Measurements from ENCODE around the gene CORO2A.

CORO2A gene

DNA sequence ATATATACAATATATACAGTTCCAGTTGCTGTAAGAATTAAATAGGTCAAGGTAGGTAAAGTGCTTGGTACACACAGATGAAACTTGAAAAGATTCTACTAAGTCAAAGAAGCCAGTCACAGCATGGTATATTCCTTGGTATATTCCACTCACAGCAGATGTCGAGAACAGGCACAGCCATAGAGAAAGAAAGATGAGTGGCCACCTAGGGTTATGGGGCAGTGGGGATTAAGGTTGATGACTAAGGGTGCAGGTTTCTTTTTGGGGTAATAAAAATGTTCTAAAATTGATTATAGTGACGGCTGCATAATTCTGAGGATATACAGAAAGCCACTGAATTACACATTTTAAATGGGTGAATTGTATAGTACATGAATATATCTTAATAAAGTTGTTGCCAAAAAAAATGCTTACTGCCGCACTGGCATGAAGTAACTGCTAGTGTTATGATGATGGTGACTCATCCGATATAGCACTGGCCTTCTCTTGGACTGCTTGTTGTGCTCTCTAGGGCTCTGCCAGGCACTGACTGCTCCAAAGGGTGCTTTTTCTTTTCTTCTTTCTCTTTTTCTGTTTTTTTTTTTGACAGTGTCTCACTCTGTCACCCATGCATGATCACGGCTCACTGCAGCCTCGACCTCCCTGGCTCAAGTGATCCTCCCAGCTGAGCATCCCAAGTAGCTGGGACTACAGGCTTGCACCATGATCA, 39.5 kb upstream of the CORO2A start:
- Histone ChIP-seq H3K23ac (ENCODE audit: low read length in 2 of 2) (no peak overlapping the region), H3K18ac (ENCODE audit: low read depth in 1 of 2, low read length in 2 of 2) (no peak overlapping the region), H4K8ac (ENCODE audit: low read length) (no peak overlapping the region), H3K4me2 (ENCODE audit: low read length, poor library complexity, severe bottlenecking) (no peak overlapping the region), H3K4me3 (ENCODE audit: insufficient read depth in 1 of 2, low read depth in 1 of 2, low read length in 2 of 2) (no peak overlapping the region), H3K27ac (ENCODE audit: low read length, poor library complexity, severe bottlenecking) (peak overlapping the region; percentile 74), H2AK5ac (ENCODE audit: low read length, severe bottlenecking) (no peak overlapping the region), H2BK5ac (ENCODE audit: low read depth, low read length, poor library complexity, severe bottlenecking) (no peak overlapping the region), H3K14ac (ENCODE audit: low read length in 2 of 2) (no peak overlapping the region), H2BK12ac (ENCODE audit: low read length in 2 of 2) (no peak overlapping the region), H2BK120ac (ENCODE audit: low read depth, low read length) (peak overlapping the region; percentile 58), H3K36me3 (ENCODE audit: control insufficient read depth in 1 of 2, insufficient read depth in 2 of 2, low read depth in 1 of 2, low read length in 2 of 2) (peaks cover 34 to 65% of the 10 kb centered on the region in 2 experiments), H3K9ac (ENCODE audit: low read length) (peak overlapping the region; percentile 12), H4K91ac (ENCODE audit: low read length) (no peak overlapping the region), H3K4ac (ENCODE audit: low read depth in 1 of 2, low read length in 2 of 2) (no peak overlapping the region), H3K27me3 (ENCODE audit: control insufficient read depth in 1 of 2, insufficient read depth in 1 of 2, low read length in 2 of 2) (no peaks in the 10 kb centered on the region), H2AFZ (ENCODE audit: low read depth, low read length) (no peak overlapping the region), H2BK15ac (ENCODE audit: low read depth, poor library complexity, severe bottlenecking) (no peak overlapping the region), H3K4me1 (ENCODE audit: control insufficient read depth, insufficient read depth, low read depth, low read length) (peaks cover 8% of the 10 kb centered on the region), H3K9me3 (ENCODE audit: control insufficient read depth, low read length) (no peaks in the 10 kb centered on the region), H3K79me1 (replicated peaks; ENCODE audit: low read length, poor library complexity, severe bottlenecking) (peaks cover 6% of the 10 kb centered on the region)
- peak; percentile 90 for DNase-seq
- WGBS: 56% methylated on average over 5 of the region's 6 CpGs

DNA sequence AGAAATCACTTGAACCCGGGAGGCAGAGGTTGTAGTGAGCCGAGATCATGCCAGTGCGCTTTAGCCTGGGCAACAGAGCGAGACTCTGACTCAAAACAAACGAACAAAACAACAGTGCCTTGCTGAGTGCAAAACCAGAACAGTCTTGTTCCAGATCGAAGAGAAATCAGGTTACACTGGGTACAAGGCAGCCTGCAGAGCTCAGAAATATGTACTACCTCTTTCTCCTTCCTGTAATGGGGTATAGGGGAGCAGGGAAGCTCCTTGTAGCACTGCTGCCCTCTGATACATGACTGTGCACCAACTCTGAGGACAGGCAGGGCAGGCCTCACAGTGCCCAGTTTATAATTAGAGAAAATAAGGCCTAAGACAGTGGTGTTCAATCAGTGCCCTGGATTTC, 38.4 kb upstream of the CORO2A start:
- H4K8ac ChIP-seq (ENCODE audit: low read length): peak overlapping the region; percentile 19
- peak overlapping the region in 1 of 2 experiments; percentile 16 for H3K23ac ChIP-seq (ENCODE audit: low read length in 2 of 2)
- H2AFZ ChIP-seq (ENCODE audit: low read depth, low read length): no peak overlapping the region
- H2BK12ac ChIP-seq (ENCODE audit: low read length in 2 of 2): no peak overlapping the region
- whole genome bisulfite sequencing: 98% methylated on average over 6 of the region's 6 CpGs
- no peak overlapping the region for H3K27ac ChIP-seq (ENCODE audit: low read length, poor library complexity, severe bottlenecking)
- DNase-seq: no peak
- no peak overlapping the region for H3K4me3 ChIP-seq (ENCODE audit: insufficient read depth in 1 of 2, low read depth in 1 of 2, low read length in 2 of 2)
- no peak overlapping the region for H3K4me2 ChIP-seq (ENCODE audit: low read length, poor library complexity, severe bottlenecking)
- no peak overlapping the region for H2BK15ac ChIP-seq (ENCODE audit: low read depth, poor library complexity, severe bottlenecking)
- peak overlapping the region; percentile 85 for H4K91ac ChIP-seq (ENCODE audit: low read length)
- H2BK120ac ChIP-seq (ENCODE audit: low read depth, low read length): no peak overlapping the region
- no peaks in the 10 kb centered on the region for H3K27me3 ChIP-seq (ENCODE audit: control insufficient read depth in 1 of 2, insufficient read depth in 1 of 2, low read length in 2 of 2)
- peaks cover 6% of the 10 kb centered on the region for H3K79me1 ChIP-seq (replicated peaks; ENCODE audit: low read length, poor library complexity, severe bottlenecking)
- H3K9ac ChIP-seq (ENCODE audit: low read length): peak overlapping the region; percentile 20
- H2AK5ac ChIP-seq (ENCODE audit: low read length, severe bottlenecking): peak overlapping the region; percentile 5
- H3K4me1 ChIP-seq (ENCODE audit: control insufficient read depth, insufficient read depth, low read depth, low read length): peaks cover 8% of the 10 kb centered on the region
- H2BK5ac ChIP-seq (ENCODE audit: low read depth, low read length, poor library complexity, severe bottlenecking): no peak overlapping the region
- peaks cover 39 to 72% of the 10 kb centered on the region in 2 experiments for H3K36me3 ChIP-seq (ENCODE audit: control insufficient read depth in 1 of 2, insufficient read depth in 2 of 2, low read depth in 1 of 2, low read length in 2 of 2)
- H3K14ac ChIP-seq (ENCODE audit: low read length in 2 of 2): no peak overlapping the region
- H3K4ac ChIP-seq (ENCODE audit: low read depth in 1 of 2, low read length in 2 of 2): peak overlapping the region in 1 of 2 experiments; percentile 69
- peak overlapping the region; percentile 28 to 80 for H3K18ac ChIP-seq (ENCODE audit: low read depth in 1 of 2, low read length in 2 of 2)
- no peaks in the 10 kb centered on the region for H3K9me3 ChIP-seq (ENCODE audit: control insufficient read depth, low read length)

DNA sequence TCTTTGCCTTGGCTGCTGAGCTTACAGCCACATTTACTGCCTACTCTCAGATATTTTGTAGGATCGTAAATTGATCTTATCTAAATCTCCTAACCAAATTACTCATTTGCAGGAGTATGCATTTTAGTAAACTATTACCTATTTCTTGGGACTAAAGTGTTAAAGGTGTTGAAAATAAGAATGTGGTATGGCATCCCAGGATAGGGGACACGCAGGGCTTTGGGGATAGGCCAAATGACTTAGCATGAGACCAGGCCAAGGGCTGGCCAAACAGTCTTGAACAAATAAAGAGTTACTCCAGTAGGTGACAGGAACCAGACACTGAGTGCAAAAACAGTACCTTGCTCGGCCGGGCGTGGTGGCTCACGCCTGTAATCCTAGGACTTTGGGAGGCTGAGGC, 37.9 kb upstream of the CORO2A start:
- Histone ChIP-seq H3K4me3 (ENCODE audit: insufficient read depth in 1 of 2, low read depth in 1 of 2, low read length in 2 of 2) (no peak overlapping the region), H3K79me1 (replicated peaks; ENCODE audit: low read length, poor library complexity, severe bottlenecking) (peaks cover 6% of the 10 kb centered on the region), H3K36me3 (ENCODE audit: control insufficient read depth in 1 of 2, insufficient read depth in 2 of 2, low read depth in 1 of 2, low read length in 2 of 2) (peaks cover 41 to 77% of the 10 kb centered on the region in 2 experiments), H3K27ac (ENCODE audit: low read length, poor library complexity, severe bottlenecking) (no peak overlapping the region), H4K8ac (ENCODE audit: low read length) (no peak overlapping the region), H3K4me1 (ENCODE audit: control insufficient read depth, insufficient read depth, low read depth, low read length) (peaks cover 8% of the 10 kb centered on the region), H3K14ac (ENCODE audit: low read length in 2 of 2) (no peak overlapping the region), H2BK15ac (ENCODE audit: low read depth, poor library complexity, severe bottlenecking) (no peak overlapping the region), H3K18ac (ENCODE audit: low read depth in 1 of 2, low read length in 2 of 2) (no peak overlapping the region), H4K91ac (ENCODE audit: low read length) (no peak overlapping the region), H2AFZ (ENCODE audit: low read depth, low read length) (no peak overlapping the region), H2BK5ac (ENCODE audit: low read depth, low read length, poor library complexity, severe bottlenecking) (no peak overlapping the region), H2BK120ac (ENCODE audit: low read depth, low read length) (no peak overlapping the region), H3K4ac (ENCODE audit: low read depth in 1 of 2, low read length in 2 of 2) (peak overlapping the region in 1 of 2 experiments; percentile 11), H3K23ac (ENCODE audit: low read length in 2 of 2) (no peak overlapping the region), H2BK12ac (ENCODE audit: low read length in 2 of 2) (no peak overlapping the region), H2AK5ac (ENCODE audit: low read length, severe bottlenecking) (no peak overlapping the region), H3K27me3 (ENCODE audit: control insufficient read depth in 1 of 2, insufficient read depth in 1 of 2, low read length in 2 of 2) (no peaks in the 10 kb centered on the region), H3K9ac (ENCODE audit: low read length) (no peak overlapping the region), H3K4me2 (ENCODE audit: low read length, poor library complexity, severe bottlenecking) (no peak overlapping the region), H3K9me3 (ENCODE audit: control insufficient read depth, low read length) (no peaks in the 10 kb centered on the region)
- WGBS: 100% methylated on average over 5 of the region's 6 CpGs
- DNase-seq: no peak

DNA sequence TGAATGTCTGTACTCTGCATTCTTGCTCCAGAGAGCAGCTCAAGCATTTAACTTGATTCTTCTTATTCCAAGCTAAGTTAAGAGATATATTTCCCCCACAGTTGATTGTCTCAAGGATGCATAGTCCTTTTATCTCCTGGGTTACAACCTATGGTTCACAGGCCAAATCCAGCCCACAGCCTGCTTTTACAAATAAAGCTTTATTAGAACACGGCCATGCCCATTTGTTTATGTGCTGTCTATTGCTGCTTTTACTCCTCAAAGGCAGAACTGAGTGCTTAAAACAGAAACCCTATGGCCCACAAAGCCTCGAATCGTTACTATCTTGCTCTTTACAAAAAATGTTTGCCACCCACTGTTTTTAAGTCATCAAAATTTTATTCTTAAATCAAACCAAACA, 37.2 kb upstream of the CORO2A start:
- H2BK15ac ChIP-seq (ENCODE audit: low read depth, poor library complexity, severe bottlenecking): no peak overlapping the region
- peaks cover 4% of the 10 kb centered on the region for H3K79me1 ChIP-seq (replicated peaks; ENCODE audit: low read length, poor library complexity, severe bottlenecking)
- no peak overlapping the region for H2AK5ac ChIP-seq (ENCODE audit: low read length, severe bottlenecking)
- H2BK12ac ChIP-seq (ENCODE audit: low read length in 2 of 2): no peak overlapping the region
- H3K4me3 ChIP-seq (ENCODE audit: insufficient read depth in 1 of 2, low read depth in 1 of 2, low read length in 2 of 2): no peak overlapping the region
- no peak overlapping the region for H3K4ac ChIP-seq (ENCODE audit: low read depth in 1 of 2, low read length in 2 of 2)
- peaks cover 48 to 79% of the 10 kb centered on the region in 2 experiments for H3K36me3 ChIP-seq (ENCODE audit: control insufficient read depth in 1 of 2, insufficient read depth in 2 of 2, low read depth in 1 of 2, low read length in 2 of 2)
- 96% methylated on average over 3 of the region's 3 CpGs for WGBS
- H3K27ac ChIP-seq (ENCODE audit: low read length, poor library complexity, severe bottlenecking): no peak overlapping the region
- no peak overlapping the region for H4K8ac ChIP-seq (ENCODE audit: low read length)
- H4K91ac ChIP-seq (ENCODE audit: low read length): no peak overlapping the region
- no peak overlapping the region for H2AFZ ChIP-seq (ENCODE audit: low read depth, low read length)
- no peaks in the 10 kb centered on the region for H3K27me3 ChIP-seq (ENCODE audit: control insufficient read depth in 1 of 2, insufficient read depth in 1 of 2, low read length in 2 of 2)
- H3K18ac ChIP-seq (ENCODE audit: low read depth in 1 of 2, low read length in 2 of 2): no peak overlapping the region
- H3K14ac ChIP-seq (ENCODE audit: low read length in 2 of 2): no peak overlapping the region
- no peak overlapping the region for H2BK120ac ChIP-seq (ENCODE audit: low read depth, low read length)
- no peaks in the 10 kb centered on the region for H3K9me3 ChIP-seq (ENCODE audit: control insufficient read depth, low read length)
- H3K4me2 ChIP-seq (ENCODE audit: low read length, poor library complexity, severe bottlenecking): no peak overlapping the region
- peaks cover 8% of the 10 kb centered on the region for H3K4me1 ChIP-seq (ENCODE audit: control insufficient read depth, insufficient read depth, low read depth, low read length)
- no peak for DNase-seq
- H3K23ac ChIP-seq (ENCODE audit: low read length in 2 of 2): no peak overlapping the region
- no peak overlapping the region for H3K9ac ChIP-seq (ENCODE audit: low read length)
- no peak overlapping the region for H2BK5ac ChIP-seq (ENCODE audit: low read depth, low read length, poor library complexity, severe bottlenecking)

Measured in mesenchymal stem cell (in vitro differentiated cells and primary cell).